K562 (cell line): ENCODE data around the gene PHF19. TPM values are rescaled to one million over a fixed set of nuclear protein-coding genes. Genes with fewer than 3 reads are reported as not detected.

Experiments used
- C11orf30 ChIP-seq: fragments of 450-650 bp; IDR thresholded peaks from 2 replicates; pipeline ENCODE4 v1.6.1; 2016; ENCODE audit warnings: low read depth, mild to moderate bottlenecking
- ZNF583 ChIP-seq: fragments of 250-450 bp; sonication (Bioruptor Pico); IDR thresholded peaks from 2 replicates; pipeline ENCODE4 v1.4.0; 2020
- ZNF707 ChIP-seq: fragments of 250-450 bp; sonication (Bioruptor Pico); conservative IDR thresholded peaks from 2 replicates; pipeline ENCODE4 v1.8.0; 2022; ENCODE audit warnings: inconsistent platforms, mild to moderate bottlenecking, moderate library complexity
- polyA plus RNA-seq, 8 experiments: library from polyadenylated mRNA; depleted of rRNA in 4 of 8; stranded (reverse) in 5 of 8; unstranded in 3 of 8; fragments of >200 nt; fragmentation: Nextera tagmentation in 2 of 8; fragmentation: Illumina TruSeq in 1 of 8; extraction: Ambion mirVana in 2 of 8; extraction: Trizol in 1 of 8; gene quantifications; 2 replicates each; pipeline versions ENCODE4 v1.2.1 to v1.2.3, GENCODE V29; 2011 to 2014; ENCODE audit warnings: inconsistent platforms in 1 of 8, missing spikeins in 1 of 8
- total RNA-seq, 7 experiments: library from RNA; depleted of rRNA in 6 of 7; stranded (reverse); fragments of >200 nt in 6 of 7; fragmentation: Illumina TruSeq in 2 of 7; extraction: Trizol in 2 of 7; gene quantifications; 2 replicates each; pipeline versions ENCODE4 v1.2.1 to v1.2.3, GENCODE V29; 2011 to 2021; ENCODE audit warnings: low replicate concordance in 1 of 7
- TF ChIP-seq, protein P1 (sequence below): sonication (generic); formaldehyde crosslinking; IDR thresholded peaks from 2 replicates; pipeline ENCODE4 v1.8.0; 2022; ENCODE audit warnings: missing genetic modification reagents, mild to moderate bottlenecking, borderline replicate concordance
- TF ChIP-seq, protein P2 (sequence below), 2 experiments: fragments of 450-650 bp; IDR thresholded peaks; 2 replicates each; pipeline ENCODE4 v1.6.1; 2018; ENCODE audit warnings: mild to moderate bottlenecking in 2 of 2, low read depth in 1 of 2; ENCODE audit not compliant: partially characterized antibody in 2 of 2
- TF ChIP-seq, protein P3 (sequence below): sonication (generic); formaldehyde crosslinking; IDR thresholded peaks from 2 replicates; pipeline ENCODE4 v1.8.1; 2022; ENCODE audit warnings: missing genetic modification reagents
- TF ChIP-seq, protein P4 (sequence below): IDR thresholded peaks from 2 replicates; pipeline ENCODE4 v1.6.1; 2016; ENCODE audit warnings: missing genetic modification characterization, missing compliant biosample characterization

PHF19 gene
- total and polyA plus RNA-seq, 9 of the 15 experiments (the other 6 are each of a cell fraction or from before 2014, with no cell fraction given) = 95.8 to 403 (median 255) TPM

DNA sequence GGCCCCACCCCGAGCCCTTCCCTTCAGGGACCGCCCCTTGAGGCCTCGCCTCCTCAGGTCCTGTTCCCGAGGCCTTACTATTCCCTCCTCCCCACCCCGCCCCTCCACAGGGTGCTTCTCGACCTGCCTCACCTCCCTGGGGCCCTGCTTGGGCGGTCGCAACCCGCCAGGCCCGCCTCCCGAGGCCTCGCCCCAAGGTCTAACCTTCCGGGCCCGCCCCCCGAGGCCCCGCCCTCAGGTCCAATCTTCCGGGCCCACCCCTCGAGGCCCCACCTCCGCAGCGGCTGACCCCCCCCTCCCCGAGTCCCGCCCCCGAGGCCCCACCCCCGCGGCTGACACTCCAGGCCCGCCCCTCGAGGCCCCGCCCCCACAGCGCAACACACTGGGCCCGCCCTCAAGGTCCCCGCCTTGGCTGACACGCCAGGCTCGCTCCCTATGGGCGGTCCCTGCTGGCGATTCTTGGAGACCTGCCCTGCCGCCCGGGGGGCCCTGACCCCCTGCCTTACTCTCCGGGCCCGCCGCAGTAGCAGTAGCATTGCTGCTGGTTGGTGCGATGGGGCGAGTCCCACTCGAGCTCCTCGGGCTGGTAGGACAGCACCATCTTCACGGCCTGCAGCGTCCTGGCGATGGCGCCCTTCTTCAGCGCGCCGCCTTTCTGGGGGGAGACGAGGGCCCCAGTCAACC is 8.2 kb downstream of the PHF19 start (continued):
- TF ChIP-seq, protein P1, sequence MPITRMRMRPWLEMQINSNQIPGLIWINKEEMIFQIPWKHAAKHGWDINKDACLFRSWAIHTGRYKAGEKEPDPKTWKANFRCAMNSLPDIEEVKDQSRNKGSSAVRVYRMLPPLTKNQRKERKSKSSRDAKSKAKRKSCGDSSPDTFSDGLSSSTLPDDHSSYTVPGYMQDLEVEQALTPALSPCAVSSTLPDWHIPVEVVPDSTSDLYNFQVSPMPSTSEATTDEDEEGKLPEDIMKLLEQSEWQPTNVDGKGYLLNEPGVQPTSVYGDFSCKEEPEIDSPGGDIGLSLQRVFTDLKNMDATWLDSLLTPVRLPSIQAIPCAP (CRISPR knock-in tag) = no peak
- TF ChIP-seq, protein P2, sequence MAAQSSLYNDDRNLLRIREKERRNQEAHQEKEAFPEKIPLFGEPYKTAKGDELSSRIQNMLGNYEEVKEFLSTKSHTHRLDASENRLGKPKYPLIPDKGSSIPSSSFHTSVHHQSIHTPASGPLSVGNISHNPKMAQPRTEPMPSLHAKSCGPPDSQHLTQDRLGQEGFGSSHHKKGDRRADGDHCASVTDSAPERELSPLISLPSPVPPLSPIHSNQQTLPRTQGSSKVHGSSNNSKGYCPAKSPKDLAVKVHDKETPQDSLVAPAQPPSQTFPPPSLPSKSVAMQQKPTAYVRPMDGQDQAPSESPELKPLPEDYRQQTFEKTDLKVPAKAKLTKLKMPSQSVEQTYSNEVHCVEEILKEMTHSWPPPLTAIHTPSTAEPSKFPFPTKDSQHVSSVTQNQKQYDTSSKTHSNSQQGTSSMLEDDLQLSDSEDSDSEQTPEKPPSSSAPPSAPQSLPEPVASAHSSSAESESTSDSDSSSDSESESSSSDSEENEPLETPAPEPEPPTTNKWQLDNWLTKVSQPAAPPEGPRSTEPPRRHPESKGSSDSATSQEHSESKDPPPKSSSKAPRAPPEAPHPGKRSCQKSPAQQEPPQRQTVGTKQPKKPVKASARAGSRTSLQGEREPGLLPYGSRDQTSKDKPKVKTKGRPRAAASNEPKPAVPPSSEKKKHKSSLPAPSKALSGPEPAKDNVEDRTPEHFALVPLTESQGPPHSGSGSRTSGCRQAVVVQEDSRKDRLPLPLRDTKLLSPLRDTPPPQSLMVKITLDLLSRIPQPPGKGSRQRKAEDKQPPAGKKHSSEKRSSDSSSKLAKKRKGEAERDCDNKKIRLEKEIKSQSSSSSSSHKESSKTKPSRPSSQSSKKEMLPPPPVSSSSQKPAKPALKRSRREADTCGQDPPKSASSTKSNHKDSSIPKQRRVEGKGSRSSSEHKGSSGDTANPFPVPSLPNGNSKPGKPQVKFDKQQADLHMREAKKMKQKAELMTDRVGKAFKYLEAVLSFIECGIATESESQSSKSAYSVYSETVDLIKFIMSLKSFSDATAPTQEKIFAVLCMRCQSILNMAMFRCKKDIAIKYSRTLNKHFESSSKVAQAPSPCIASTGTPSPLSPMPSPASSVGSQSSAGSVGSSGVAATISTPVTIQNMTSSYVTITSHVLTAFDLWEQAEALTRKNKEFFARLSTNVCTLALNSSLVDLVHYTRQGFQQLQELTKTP (IDR thresholded peaks at IDR 0.05; ENCODE audit: low read depth in 1 of 2, partially characterized antibody in 2 of 2) = no peak
- no peak for TF ChIP-seq ZNF583
- TF ChIP-seq C11orf30 = no peak
- TF ChIP-seq, protein P3, sequence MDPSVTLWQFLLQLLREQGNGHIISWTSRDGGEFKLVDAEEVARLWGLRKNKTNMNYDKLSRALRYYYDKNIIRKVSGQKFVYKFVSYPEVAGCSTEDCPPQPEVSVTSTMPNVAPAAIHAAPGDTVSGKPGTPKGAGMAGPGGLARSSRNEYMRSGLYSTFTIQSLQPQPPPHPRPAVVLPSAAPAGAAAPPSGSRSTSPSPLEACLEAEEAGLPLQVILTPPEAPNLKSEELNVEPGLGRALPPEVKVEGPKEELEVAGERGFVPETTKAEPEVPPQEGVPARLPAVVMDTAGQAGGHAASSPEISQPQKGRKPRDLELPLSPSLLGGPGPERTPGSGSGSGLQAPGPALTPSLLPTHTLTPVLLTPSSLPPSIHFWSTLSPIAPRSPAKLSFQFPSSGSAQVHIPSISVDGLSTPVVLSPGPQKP = no peak
- TF ChIP-seq ZNF707 (CRISPR knock-in tag) = no peak
- TF ChIP-seq, protein P4, sequence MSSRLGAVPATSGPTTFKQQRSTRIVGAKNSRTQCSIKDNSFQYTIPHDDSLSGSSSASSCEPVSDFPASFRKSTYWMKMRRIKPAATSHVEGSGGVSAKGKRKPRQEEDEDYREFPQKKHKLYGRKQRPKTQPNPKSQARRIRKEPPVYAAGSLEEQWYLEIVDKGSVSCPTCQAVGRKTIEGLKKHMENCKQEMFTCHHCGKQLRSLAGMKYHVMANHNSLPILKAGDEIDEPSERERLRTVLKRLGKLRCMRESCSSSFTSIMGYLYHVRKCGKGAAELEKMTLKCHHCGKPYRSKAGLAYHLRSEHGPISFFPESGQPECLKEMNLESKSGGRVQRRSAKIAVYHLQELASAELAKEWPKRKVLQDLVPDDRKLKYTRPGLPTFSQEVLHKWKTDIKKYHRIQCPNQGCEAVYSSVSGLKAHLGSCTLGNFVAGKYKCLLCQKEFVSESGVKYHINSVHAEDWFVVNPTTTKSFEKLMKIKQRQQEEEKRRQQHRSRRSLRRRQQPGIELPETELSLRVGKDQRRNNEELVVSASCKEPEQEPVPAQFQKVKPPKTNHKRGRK (tag) = no peak
